IMR-90 (cell line): Measurements from ENCODE around the gene ITGAE. TPM values are rescaled to one million over a fixed set of nuclear protein-coding genes. Genes with fewer than 3 reads are reported as not detected.

Experiments used
- ATAC-seq: fragments of 200-7000 bp; cut with Tn5 transposase; 2 replicates; pipeline ENCODE4 v1.9.1; 2020; ENCODE audit warnings: low read depth, mild to moderate bottlenecking, moderate library complexity
- BruUV-seq: library from RNA; stranded (reverse); fragments of 400-500 nt; replicated peaks from 2 replicates; lab custom pipeline; 2021; lab: Mats Ljungman, UMichigan
- CTCF ChIA-PET: fragments of 300-600 bp; formaldehyde crosslinking; extraction: SDS; loops from one replicate; lab custom pipeline; 2021; ENCODE audit warnings: antibody characterized with exemption; lab: Yijun Ruan, JAX
- POLR2A ChIA-PET: fragments of 300-600 bp; sonication (Branson Sonifier 250); formaldehyde crosslinking; loops from one replicate; lab custom pipeline; 2022; ENCODE audit warnings: antibody characterized with exemption; ENCODE audit not compliant: unreplicated experiment; lab: Charles Lee
- DNase-seq: peaks from one replicate; pipeline ENCODE4 v3.0.0; 2013
- H2AFZ ChIP-seq: replicated peaks from 2 replicates; pipeline ENCODE3; 2013; ENCODE audit warnings: low read length, mild to moderate bottlenecking; ENCODE audit not compliant: poor library complexity
- H2AK5ac ChIP-seq: 2 replicates; pipeline ENCODE4 v1.6.1; 2013; ENCODE audit warnings: low read depth, low read length, inconsistent platforms
- H2AK9ac ChIP-seq: replicated peaks from 2 replicates; pipeline ENCODE3; 2013; ENCODE audit warnings: mild to moderate bottlenecking, low read depth, low read length, moderate library complexity; ENCODE audit not compliant: poor library complexity
- H2BK120ac ChIP-seq: 2 replicates; pipeline ENCODE4 v1.6.1; 2013; ENCODE audit warnings: low read depth, low read length, inconsistent platforms
- H2BK15ac ChIP-seq: 3 replicates; pipeline ENCODE4 v1.6.1; 2013; ENCODE audit warnings: low read depth, low read length, inconsistent platforms
- H2BK20ac ChIP-seq: 2 replicates; pipeline ENCODE4 v1.6.1; 2013; ENCODE audit warnings: low read depth, mild to moderate bottlenecking, inconsistent platforms, low read length, moderate library complexity
- H2BK5ac ChIP-seq: 2 replicates; pipeline ENCODE4 v1.6.1; 2013; ENCODE audit warnings: mild to moderate bottlenecking, low read depth, low read length, inconsistent platforms; ENCODE audit not compliant: poor library complexity, severe bottlenecking
- H3K14ac ChIP-seq: replicated peaks from 2 replicates; pipeline ENCODE4 v1.6.1; 2013; ENCODE audit warnings: low read depth, low read length, inconsistent platforms
- H3K18ac ChIP-seq: 2 replicates; pipeline ENCODE4 v1.6.1; 2013; ENCODE audit warnings: low read depth, low read length, control low read depth
- H3K23ac ChIP-seq: 2 replicates; pipeline ENCODE4 v1.6.1; 2013; ENCODE audit warnings: low read depth, low read length, inconsistent platforms
- H3K27ac ChIP-seq: 2 replicates; pipeline ENCODE4 v1.5.1; 2013; ENCODE audit warnings: mild to moderate bottlenecking, control low read depth, low read length; ENCODE audit not compliant: insufficient read depth
- H3K27me3 ChIP-seq: 2 replicates; pipeline ENCODE4 v1.6.1; 2013; ENCODE audit warnings: low read length; ENCODE audit not compliant: control insufficient read depth, insufficient read depth
- H3K36me3 ChIP-seq: 2 replicates; pipeline ENCODE4 v1.6.1; 2013; ENCODE audit warnings: low read length, mixed read lengths; ENCODE audit not compliant: control insufficient read depth, insufficient read depth
- H3K4ac ChIP-seq: 2 replicates; pipeline ENCODE4 v1.6.1; 2013; ENCODE audit warnings: low read depth, low read length, inconsistent platforms
- H3K4me1 ChIP-seq: 2 replicates; pipeline ENCODE4 v1.6.1; 2013; ENCODE audit warnings: low read length, mixed read lengths; ENCODE audit not compliant: control insufficient read depth, insufficient read depth
- H3K4me2 ChIP-seq: 2 replicates; pipeline ENCODE4 v1.6.1; 2013; ENCODE audit warnings: low read depth, mild to moderate bottlenecking, control low read depth, low read length, moderate library complexity
- H3K4me3 ChIP-seq: 2 replicates; pipeline ENCODE4 v1.5.1; 2013; ENCODE audit warnings: low read depth, mild to moderate bottlenecking, control low read depth, low read length, moderate library complexity; ENCODE audit not compliant: insufficient read depth
- H3K56ac ChIP-seq: 2 replicates; pipeline ENCODE4 v1.6.1; 2013; ENCODE audit warnings: low read length, inconsistent platforms; ENCODE audit not compliant: insufficient read depth; ENCODE audit errors: extremely low read depth
- H3K79me1 ChIP-seq, 2 experiments: 2 replicates each; pipeline ENCODE4 v1.6.1; 2013; ENCODE audit warnings: low read length in 2 of 2, inconsistent platforms in 1 of 2, low read depth in 1 of 2
- H3K9ac ChIP-seq: 2 replicates; pipeline ENCODE4 v1.6.1; 2013; ENCODE audit warnings: low read depth, low read length, control low read depth
- H3K9me1 ChIP-seq: 2 replicates; pipeline ENCODE4 v1.6.1; 2013; ENCODE audit warnings: low read length, inconsistent platforms; ENCODE audit not compliant: insufficient read depth
- H3K9me3 ChIP-seq: 2 replicates; pipeline ENCODE4 v1.6.1; 2013; ENCODE audit warnings: low read length; ENCODE audit not compliant: control insufficient read depth, insufficient read depth
- H4K20me1 ChIP-seq: 2 replicates; pipeline ENCODE4 v1.6.1; 2013; ENCODE audit warnings: low read length, inconsistent platforms; ENCODE audit not compliant: insufficient read depth
- H4K5ac ChIP-seq: 2 replicates; pipeline ENCODE4 v1.6.1; 2013; ENCODE audit warnings: mild to moderate bottlenecking, low read depth, low read length, control low read depth
- H4K8ac ChIP-seq, 2 experiments: 2 replicates each; pipeline ENCODE4 v1.6.1; 2013; ENCODE audit warnings: low read depth in 2 of 2, low read length in 2 of 2, control low read depth in 1 of 2, inconsistent platforms in 1 of 2
- H4K91ac ChIP-seq: 2 replicates; pipeline ENCODE4 v1.6.1; 2013; ENCODE audit warnings: low read depth, low read length, inconsistent platforms; ENCODE audit not compliant: insufficient read depth
- BHLHE40 ChIP-seq: fragments of 150-350 bp; IDR thresholded peaks from 2 replicates; pipeline ENCODE4 v1.6.1; 2016; ENCODE audit warnings: mild to moderate bottlenecking, low read depth, low read length
- CEBPB ChIP-seq: IDR thresholded peaks from 2 replicates; pipeline ENCODE4 v1.6.1; 2012; ENCODE audit warnings: low read depth, low read length, improper control_type of control experiment
- CHD1 ChIP-seq: IDR thresholded peaks from 2 replicates; pipeline ENCODE4 v1.6.1; 2012; ENCODE audit warnings: low read depth, low read length, improper control_type of control experiment
- FOS ChIP-seq: fragments of 150-350 bp; IDR thresholded peaks from 2 replicates; pipeline ENCODE4 v1.6.1; 2016; ENCODE audit warnings: low read depth, low read length
- MAFK ChIP-seq: IDR thresholded peaks from 2 replicates; pipeline ENCODE4 v1.6.1; 2012; ENCODE audit warnings: low read depth, low read length, improper control_type of control experiment
- MAZ ChIP-seq: IDR thresholded peaks from 2 replicates; pipeline ENCODE4 v1.6.1; 2012; ENCODE audit warnings: low read depth, mild to moderate bottlenecking, low read length, improper control_type of control experiment, moderate library complexity, borderline replicate concordance
- NFE2L2 ChIP-seq: fragments of 150-350 bp; IDR thresholded peaks from 2 replicates; pipeline ENCODE4 v1.6.1; 2016; ENCODE audit warnings: low read depth, mild to moderate bottlenecking, low read length
- POLR2A ChIP-seq: IDR thresholded peaks from 2 replicates; pipeline ENCODE4 v1.6.1; 2012; ENCODE audit warnings: mild to moderate bottlenecking, low read depth, low read length
- RAD21 ChIP-seq: IDR thresholded peaks from 2 replicates; pipeline ENCODE4 v1.6.1; 2012; ENCODE audit warnings: low read length, improper control_type of control experiment
- RCOR1 ChIP-seq: IDR thresholded peaks from 2 replicates; pipeline ENCODE4 v1.6.1; 2012; ENCODE audit warnings: mild to moderate bottlenecking, low read length, improper control_type of control experiment; ENCODE audit not compliant: insufficient replicate concordance
- WGBS, 2 experiments: methylation state at CpG; one replicate each; pipeline versions ENCODE4 v1.1.5 to v1.1.7; 2013; ENCODE audit warnings: missing lambda C conversion rate in 2 of 2; ENCODE audit not compliant: insufficient read length in 1 of 2; ENCODE audit errors: extremely low coverage in 2 of 2; 5-methylcytosine and 5-hydroxymethylcytosine counted together
- dilution Hi-C: fragments of 300-500 bp; cut with HindIII; formaldehyde crosslinking; loops from one replicate; pipeline ENCODE4 v1.14.3; 2018; ENCODE audit warnings: low sequenced_read_pairs; ENCODE audit not compliant: unreplicated experiment
- in situ Hi-C: fragments of 300-500 bp; cut with MboI; formaldehyde crosslinking; loops from 3 replicates; pipeline ENCODE4 v1.14.3; 2019; ENCODE audit warnings: low sequenced_read_pairs, inconsistent platforms, mixed read lengths
- intact Hi-C: fragments of 100-400 bp; cut with micrococcal nuclease; formaldehyde crosslinking; loops from 2 replicates; pipeline ENCODE4 v1.10.0; 2022
- polyA plus RNA-seq, 3 experiments: library from polyadenylated mRNA; depleted of rRNA; stranded (reverse); fragments of >200 nt; gene quantifications; 2 replicates each; pipeline ENCODE4 v1.2.3, GENCODE V29; 2012; ENCODE audit warnings: low replicate concordance in 1 of 3
- total RNA-seq: library from RNA; depleted of rRNA; stranded (reverse); fragments of >200 nt; gene quantifications from 2 replicates; pipeline ENCODE4 v1.2.3, GENCODE V29; 2012
- TF ChIP-seq, protein P1 (sequence below): fragments of 150-350 bp; IDR thresholded peaks from 2 replicates; pipeline ENCODE4 v1.6.1; 2016; ENCODE audit warnings: low read depth, mild to moderate bottlenecking, low read length, moderate library complexity, borderline replicate concordance
- TF ChIP-seq, protein P2 (sequence below): conservative IDR thresholded peaks from 2 replicates; pipeline ENCODE4 v1.5.1; 2012; ENCODE audit warnings: mild to moderate bottlenecking, low read depth, low read length, improper control_type of control experiment
- TF ChIP-seq, protein P3 (sequence below): fragments of 150-350 bp; IDR thresholded peaks from 2 replicates; pipeline ENCODE4 v1.6.1; 2017; ENCODE audit warnings: mild to moderate bottlenecking, antibody characterized with exemption, low read length, low read depth

Gene ITGAE
- total and polyA plus RNA-seq, 2 of the 4 experiments (the other 2 are of a cell fraction) = 54.1 to 60.8 TPM

DNA sequence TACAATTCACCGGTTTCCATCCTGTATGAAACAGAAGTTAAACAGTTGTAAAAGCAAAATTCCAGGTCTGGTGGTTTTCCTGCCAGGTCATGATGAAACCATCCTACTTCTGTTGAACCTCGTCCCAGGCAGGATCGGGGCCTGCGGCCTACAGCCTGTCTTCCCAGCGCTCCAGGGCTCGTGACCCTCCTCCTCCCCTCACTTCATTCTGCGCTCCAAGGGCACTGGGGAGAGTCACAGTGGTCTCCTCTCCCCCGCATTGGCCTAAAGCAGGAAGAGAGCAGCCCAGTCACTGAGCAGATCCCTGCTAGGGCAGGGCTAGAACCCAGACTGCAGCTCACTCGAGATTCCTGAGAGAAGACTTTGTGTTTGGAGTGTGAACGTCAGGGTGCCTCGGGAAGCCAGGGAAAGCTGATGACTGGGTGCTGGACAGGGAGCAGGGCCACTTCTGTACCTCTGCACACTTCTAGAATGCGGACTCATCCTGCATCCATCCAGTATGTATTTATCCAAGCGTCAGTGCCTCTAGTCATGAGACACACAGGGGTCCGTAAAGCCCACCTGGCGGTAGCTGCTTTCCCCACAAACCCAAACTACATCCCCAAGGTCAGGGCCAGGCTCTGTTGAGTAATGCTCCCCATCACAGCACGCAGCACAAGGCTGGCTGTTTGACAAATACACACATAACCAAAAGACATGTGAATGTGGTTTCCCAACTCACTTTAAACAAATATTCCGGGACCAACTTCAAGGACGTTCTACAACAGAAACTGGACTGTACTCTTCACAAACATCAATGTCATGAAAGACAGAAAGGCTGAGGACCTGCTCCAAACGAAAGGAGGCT is 1.7 kb upstream of the ITGAE start:
- H3K9ac ChIP-seq = no peak overlapping the region
- H3K4me2 ChIP-seq = peak overlapping the region; percentile 67
- H3K14ac ChIP-seq = peak overlapping the region; percentile 35
- peak overlapping the region; percentile 91 for H2AK5ac ChIP-seq
- peak overlapping the region; percentile 45 for H3K18ac ChIP-seq
- peak overlapping the region; percentile 67 for H2AK9ac ChIP-seq
- in situ Hi-C loops = loop anchor here (25.0 kb wide), 1 partner anchor 765 kb away; no protein-coding TSS in a partner anchor
- peak overlapping the region; percentile 87 for H3K27ac ChIP-seq
- peaks cover 25% of the 10 kb centered on the region for H3K4me1 ChIP-seq
- peak overlapping the region; percentile 91 for H2BK5ac ChIP-seq
- H3K27me3 ChIP-seq = no peaks in the 10 kb centered on the region
- DNase-seq = peak; percentile 90
- peak overlapping the region; percentile 57 for H4K91ac ChIP-seq
- peak overlapping the region; percentile 63 for H2BK20ac ChIP-seq
- H3K23ac ChIP-seq = peak overlapping the region; percentile 66
- no peaks in the 10 kb centered on the region for H3K9me3 ChIP-seq
- peak overlapping the region in 1 of 2 experiments; percentile 69; a peak in 1 of 4 replicates for H4K8ac ChIP-seq
- peaks cover 0 to 18% of the 10 kb centered on the region in 2 experiments; a peak in 2 of 4 replicates for H3K79me1 ChIP-seq
- H4K5ac ChIP-seq = peak overlapping the region; percentile 31
- H2AFZ ChIP-seq = peak overlapping the region; percentile 68
- peak overlapping the region; percentile 74 for H3K4ac ChIP-seq
- peaks cover 23% of the 10 kb centered on the region for H3K9me1 ChIP-seq
- ATAC-seq = peak; percentile 73
- BruUV-seq = no TSS peak
- peaks cover 10% of the 10 kb centered on the region for H3K36me3 ChIP-seq
- H3K56ac ChIP-seq = no peak overlapping the region
- intact Hi-C loops = loop anchor here (2.0 kb wide), 1 partner anchor 64 kb away; no protein-coding TSS in a partner anchor
- peak overlapping the region; percentile 69 for H2BK120ac ChIP-seq
- H4K20me1 ChIP-seq = peaks cover 18% of the 10 kb centered on the region
- dilution Hi-C loops = no loop called here
- H3K4me3 ChIP-seq = no peak overlapping the region
- ChIA-PET CTCF (interaction anchor here (0.5 to 0.7 kb wide), 2 partner anchors 10 to 65 kb away, joined by 3 read pairs; no protein-coding TSS in a partner anchor), POLR2A (no interaction called here)
- 0 out of 3 replicates have a peak overlapping the region, but pooled peaks have one; percentile 87 for H2BK15ac ChIP-seq
- WGBS, 2 experiments = 51% methylated on average over 4 of the region's 19 CpGs; no CpG with 5 or more reads in 1 of the 2 experiments
- TF ChIP-seq RCOR1 (peak; percentile 44), BHLHE40 (peak; percentile 76), NFE2L2 (no peak), CEBPB (peak; percentile 91), CHD1 (no peak), MAZ (no peak), RAD21 (no peak), MAFK (no peak), POLR2A (no peak), FOS (no peak)
- TF ChIP-seq, protein P1, sequence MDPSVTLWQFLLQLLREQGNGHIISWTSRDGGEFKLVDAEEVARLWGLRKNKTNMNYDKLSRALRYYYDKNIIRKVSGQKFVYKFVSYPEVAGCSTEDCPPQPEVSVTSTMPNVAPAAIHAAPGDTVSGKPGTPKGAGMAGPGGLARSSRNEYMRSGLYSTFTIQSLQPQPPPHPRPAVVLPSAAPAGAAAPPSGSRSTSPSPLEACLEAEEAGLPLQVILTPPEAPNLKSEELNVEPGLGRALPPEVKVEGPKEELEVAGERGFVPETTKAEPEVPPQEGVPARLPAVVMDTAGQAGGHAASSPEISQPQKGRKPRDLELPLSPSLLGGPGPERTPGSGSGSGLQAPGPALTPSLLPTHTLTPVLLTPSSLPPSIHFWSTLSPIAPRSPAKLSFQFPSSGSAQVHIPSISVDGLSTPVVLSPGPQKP = no peak
- TF ChIP-seq, protein P2, sequence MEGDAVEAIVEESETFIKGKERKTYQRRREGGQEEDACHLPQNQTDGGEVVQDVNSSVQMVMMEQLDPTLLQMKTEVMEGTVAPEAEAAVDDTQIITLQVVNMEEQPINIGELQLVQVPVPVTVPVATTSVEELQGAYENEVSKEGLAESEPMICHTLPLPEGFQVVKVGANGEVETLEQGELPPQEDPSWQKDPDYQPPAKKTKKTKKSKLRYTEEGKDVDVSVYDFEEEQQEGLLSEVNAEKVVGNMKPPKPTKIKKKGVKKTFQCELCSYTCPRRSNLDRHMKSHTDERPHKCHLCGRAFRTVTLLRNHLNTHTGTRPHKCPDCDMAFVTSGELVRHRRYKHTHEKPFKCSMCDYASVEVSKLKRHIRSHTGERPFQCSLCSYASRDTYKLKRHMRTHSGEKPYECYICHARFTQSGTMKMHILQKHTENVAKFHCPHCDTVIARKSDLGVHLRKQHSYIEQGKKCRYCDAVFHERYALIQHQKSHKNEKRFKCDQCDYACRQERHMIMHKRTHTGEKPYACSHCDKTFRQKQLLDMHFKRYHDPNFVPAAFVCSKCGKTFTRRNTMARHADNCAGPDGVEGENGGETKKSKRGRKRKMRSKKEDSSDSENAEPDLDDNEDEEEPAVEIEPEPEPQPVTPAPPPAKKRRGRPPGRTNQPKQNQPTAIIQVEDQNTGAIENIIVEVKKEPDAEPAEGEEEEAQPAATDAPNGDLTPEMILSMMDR = no peak
- TF ChIP-seq, protein P3, sequence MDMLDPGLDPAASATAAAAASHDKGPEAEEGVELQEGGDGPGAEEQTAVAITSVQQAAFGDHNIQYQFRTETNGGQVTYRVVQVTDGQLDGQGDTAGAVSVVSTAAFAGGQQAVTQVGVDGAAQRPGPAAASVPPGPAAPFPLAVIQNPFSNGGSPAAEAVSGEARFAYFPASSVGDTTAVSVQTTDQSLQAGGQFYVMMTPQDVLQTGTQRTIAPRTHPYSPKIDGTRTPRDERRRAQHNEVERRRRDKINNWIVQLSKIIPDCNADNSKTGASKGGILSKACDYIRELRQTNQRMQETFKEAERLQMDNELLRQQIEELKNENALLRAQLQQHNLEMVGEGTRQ = no peak
